OCI-LY1 (cell line): ENCODE data around the gene SLC22A23.

Experiments
- EZH2 ChIP-seq: fragments of 200-600 bp; sonication (generic), shearing (Covaris generic); IDR thresholded peaks from 2 replicates; pipeline ENCODE4 v1.8.0; 2017; ENCODE audit warnings: borderline replicate concordance, mixed run types, mild to moderate bottlenecking, antibody characterized with exemption, low read length, moderate library complexity, mixed read lengths
- TF ChIP-seq, protein P1 (sequence below): fragments of 200-600 bp; sonication (generic), shearing (Covaris generic); IDR thresholded peaks from 2 replicates; pipeline ENCODE4 v1.5.1; 2017; ENCODE audit warnings: mild to moderate bottlenecking, antibody characterized with exemption, low read length, moderate library complexity, mixed read lengths

DNA sequence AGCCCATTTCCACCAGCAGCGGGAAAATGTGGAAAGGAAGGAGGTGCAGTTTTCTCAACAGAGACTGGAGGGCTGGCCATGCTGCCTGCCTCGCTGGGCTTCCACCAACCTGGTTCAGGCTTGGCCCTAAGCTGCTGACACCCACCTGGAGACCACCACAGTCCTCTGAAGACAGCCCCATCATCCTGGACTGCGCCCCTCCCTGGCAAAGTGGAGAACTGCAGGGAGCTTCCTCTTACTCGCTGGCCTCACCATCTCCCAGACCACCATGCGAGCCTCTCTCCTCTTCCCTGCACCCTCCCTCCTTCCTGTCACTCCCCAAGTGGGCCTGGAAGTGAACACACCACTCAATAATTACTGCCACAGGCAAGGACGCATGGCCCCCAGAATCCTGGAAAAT is 126.7 kb downstream of the SLC22A23 start:
- TF ChIP-seq, protein P1, sequence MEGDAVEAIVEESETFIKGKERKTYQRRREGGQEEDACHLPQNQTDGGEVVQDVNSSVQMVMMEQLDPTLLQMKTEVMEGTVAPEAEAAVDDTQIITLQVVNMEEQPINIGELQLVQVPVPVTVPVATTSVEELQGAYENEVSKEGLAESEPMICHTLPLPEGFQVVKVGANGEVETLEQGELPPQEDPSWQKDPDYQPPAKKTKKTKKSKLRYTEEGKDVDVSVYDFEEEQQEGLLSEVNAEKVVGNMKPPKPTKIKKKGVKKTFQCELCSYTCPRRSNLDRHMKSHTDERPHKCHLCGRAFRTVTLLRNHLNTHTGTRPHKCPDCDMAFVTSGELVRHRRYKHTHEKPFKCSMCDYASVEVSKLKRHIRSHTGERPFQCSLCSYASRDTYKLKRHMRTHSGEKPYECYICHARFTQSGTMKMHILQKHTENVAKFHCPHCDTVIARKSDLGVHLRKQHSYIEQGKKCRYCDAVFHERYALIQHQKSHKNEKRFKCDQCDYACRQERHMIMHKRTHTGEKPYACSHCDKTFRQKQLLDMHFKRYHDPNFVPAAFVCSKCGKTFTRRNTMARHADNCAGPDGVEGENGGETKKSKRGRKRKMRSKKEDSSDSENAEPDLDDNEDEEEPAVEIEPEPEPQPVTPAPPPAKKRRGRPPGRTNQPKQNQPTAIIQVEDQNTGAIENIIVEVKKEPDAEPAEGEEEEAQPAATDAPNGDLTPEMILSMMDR = peak; percentile 29; the same call in 1 of the 2 replicates
- TF ChIP-seq EZH2 = no peak
